ENCODE results near the gene TBC1D16. TPM values are rescaled to one million over a fixed set of nuclear protein-coding genes. Genes with fewer than 3 reads are reported as not detected.

TBC1D16 gene
- total RNA-seq, 2 donors from 2014 or later: 1.9 to 2.6 TPM

GRCh38 chr17:80010283-80010858 is 25.3 kb downstream of the TBC1D16 start:
- DNase-seq (no peak), ATAC-seq (no peak)
- Mint-ChIP-seq H3K4me1 (peaks cover 10% of the 10 kb centered on the region), H3K27ac (no peak overlapping the region), H3K36me3 (ENCODE audit: low read depth) (no peaks in the 10 kb centered on the region), H3K27me3 (no peaks in the 10 kb centered on the region), H3K4me3 (no peak overlapping the region)
- no peaks in the 10 kb centered on the region for H3K9me3 ChIP-seq (ENCODE audit: control insufficient read depth, low read length, poor library complexity, severe bottlenecking)

GRCh38 chr17:80009391-80010282 is 26.0 kb downstream of the TBC1D16 start:
- no peaks in the 10 kb centered on the region for H3K9me3 ChIP-seq (ENCODE audit: control insufficient read depth, low read length, poor library complexity, severe bottlenecking)
- H3K4me3 Mint-ChIP-seq: no peak overlapping the region
- ATAC-seq (no peak), DNase-seq (no peak)
- H3K27me3 Mint-ChIP-seq: no peaks in the 10 kb centered on the region
- H3K4me1 Mint-ChIP-seq: peaks cover 14% of the 10 kb centered on the region
- no peak overlapping the region for H3K27ac Mint-ChIP-seq
- no peaks in the 10 kb centered on the region for H3K36me3 Mint-ChIP-seq (ENCODE audit: low read depth)

- peaks cover 14% of the 10 kb centered on the region for H3K4me1 Mint-ChIP-seq
- ATAC-seq: no peak
- no peak overlapping the region for H3K4me3 Mint-ChIP-seq
- no peaks in the 10 kb centered on the region for H3K9me3 ChIP-seq (ENCODE audit: control insufficient read depth, low read length, poor library complexity, severe bottlenecking)
- no peak overlapping the region for H3K27ac Mint-ChIP-seq
- no peak for DNase-seq
- H3K36me3 Mint-ChIP-seq (ENCODE audit: low read depth): no peaks in the 10 kb centered on the region
- H3K27me3 Mint-ChIP-seq: no peaks in the 10 kb centered on the region
Observed at GRCh38 chr17:80008848-80009247, 26.8 kb downstream of the TBC1D16 start.

GRCh38 chr17:80008383-80008840 is 27.3 kb downstream of the TBC1D16 start:
- Mint-ChIP-seq H3K27me3 (no peaks in the 10 kb centered on the region), H3K27ac (no peak overlapping the region), H3K4me1 (peaks cover 14% of the 10 kb centered on the region), H3K4me3 (no peak overlapping the region), H3K36me3 (ENCODE audit: low read depth) (no peaks in the 10 kb centered on the region)
- H3K9me3 ChIP-seq (ENCODE audit: control insufficient read depth, low read length, poor library complexity, severe bottlenecking): no peaks in the 10 kb centered on the region
- DNase-seq: peak; percentile 56 to 68 (median 57)
- ATAC-seq: peak; percentile 90

- Mint-ChIP-seq H3K4me1 (peaks cover 14% of the 10 kb centered on the region), H3K36me3 (ENCODE audit: low read depth) (no peaks in the 10 kb centered on the region), H3K27me3 (no peaks in the 10 kb centered on the region), H3K4me3 (no peak overlapping the region), H3K27ac (no peak overlapping the region)
- no peak for DNase-seq
- no peaks in the 10 kb centered on the region for H3K9me3 ChIP-seq (ENCODE audit: control insufficient read depth, low read length, poor library complexity, severe bottlenecking)
- no peak for ATAC-seq
Observed at GRCh38 chr17:80007939-80008338, 27.7 kb downstream of the TBC1D16 start.

GRCh38 chr17:80006811-80007752 is 28.6 kb downstream of the TBC1D16 start:
- Mint-ChIP-seq H3K36me3 (ENCODE audit: low read depth) (no peaks in the 10 kb centered on the region), H3K27ac (peak overlapping the region; percentile 90), H3K4me1 (peaks cover 14% of the 10 kb centered on the region), H3K27me3 (no peaks in the 10 kb centered on the region), H3K4me3 (peak overlapping the region; percentile 58)
- no peak for DNase-seq
- H3K9me3 ChIP-seq (ENCODE audit: control insufficient read depth, low read length, poor library complexity, severe bottlenecking): no peaks in the 10 kb centered on the region
- ATAC-seq: no peak

- ATAC-seq (no peak), DNase-seq (no peak)
- H3K4me3 Mint-ChIP-seq: no peak overlapping the region
- peak overlapping the region; percentile 90 for H3K27ac Mint-ChIP-seq
- no peaks in the 10 kb centered on the region for H3K9me3 ChIP-seq (ENCODE audit: control insufficient read depth, low read length, poor library complexity, severe bottlenecking)
- no peaks in the 10 kb centered on the region for H3K27me3 Mint-ChIP-seq
- no peaks in the 10 kb centered on the region for H3K36me3 Mint-ChIP-seq (ENCODE audit: low read depth)
- peaks cover 14% of the 10 kb centered on the region for H3K4me1 Mint-ChIP-seq
Observed at GRCh38 chr17:80006339-80006720, 29.3 kb downstream of the TBC1D16 start.

- Mint-ChIP-seq H3K4me3 (no peak overlapping the region), H3K27ac (peak overlapping the region; percentile 90), H3K36me3 (ENCODE audit: low read depth) (no peaks in the 10 kb centered on the region), H3K27me3 (no peaks in the 10 kb centered on the region), H3K4me1 (peaks cover 14% of the 10 kb centered on the region)
- ATAC-seq (peak; percentile 75), DNase-seq (peak; percentile 39 to 45 (median 43))
- no peaks in the 10 kb centered on the region for H3K9me3 ChIP-seq (ENCODE audit: control insufficient read depth, low read length, poor library complexity, severe bottlenecking)
Observed at GRCh38 chr17:80005360-80006338, 30.0 kb downstream of the TBC1D16 start.

GRCh38 chr17:80003969-80004368 is 31.7 kb downstream of the TBC1D16 start:
- H3K9me3 ChIP-seq (ENCODE audit: control insufficient read depth, low read length, poor library complexity, severe bottlenecking): no peaks in the 10 kb centered on the region

GRCh38 chr17:80002690-80003490 is 32.8 kb downstream of the TBC1D16 start:
- no peak overlapping the region for H3K27ac Mint-ChIP-seq
- no peak overlapping the region for H3K4me3 Mint-ChIP-seq
- ATAC-seq (no peak), DNase-seq (no peak)
- no peaks in the 10 kb centered on the region for H3K36me3 Mint-ChIP-seq (ENCODE audit: low read depth)
- peaks cover 12% of the 10 kb centered on the region for H3K4me1 Mint-ChIP-seq
- no peaks in the 10 kb centered on the region for H3K9me3 ChIP-seq (ENCODE audit: control insufficient read depth, low read length, poor library complexity, severe bottlenecking)
- H3K27me3 Mint-ChIP-seq: no peaks in the 10 kb centered on the region

More at GRCh38 chr17:80003969-80004368, 31.7 kb downstream of the TBC1D16 start:
- no peak for ATAC-seq
- H3K36me3 Mint-ChIP-seq (ENCODE audit: low read depth): no peaks in the 10 kb centered on the region
- H3K27me3 Mint-ChIP-seq: no peaks in the 10 kb centered on the region
- no peak overlapping the region for H3K4me3 Mint-ChIP-seq
- no peak overlapping the region for H3K27ac Mint-ChIP-seq
- peaks cover 14% of the 10 kb centered on the region for H3K4me1 Mint-ChIP-seq
- DNase-seq: no peak

- ATAC-seq (no peak), DNase-seq (no peak)
- H3K27ac Mint-ChIP-seq: no peak overlapping the region
- peaks cover 17% of the 10 kb centered on the region for H3K4me1 Mint-ChIP-seq
- no peaks in the 10 kb centered on the region for H3K9me3 ChIP-seq (ENCODE audit: control insufficient read depth, low read length, poor library complexity, severe bottlenecking)
- no peak overlapping the region for H3K4me3 Mint-ChIP-seq
- no peaks in the 10 kb centered on the region for H3K36me3 Mint-ChIP-seq (ENCODE audit: low read depth)
- no peaks in the 10 kb centered on the region for H3K27me3 Mint-ChIP-seq
Observed at GRCh38 chr17:80002070-80002641, 33.5 kb downstream of the TBC1D16 start.

All from T-helper 17 cell (primary cell).